Measurements from ENCODE around the gene PPIP5K1. TPM values are rescaled to one million over a fixed set of nuclear protein-coding genes. Genes with fewer than 3 reads are reported as not detected.

PPIP5K1 gene
- total RNA-seq, 2 donors from 2014 or later, result 19.0 to 58.4 TPM

DNA sequence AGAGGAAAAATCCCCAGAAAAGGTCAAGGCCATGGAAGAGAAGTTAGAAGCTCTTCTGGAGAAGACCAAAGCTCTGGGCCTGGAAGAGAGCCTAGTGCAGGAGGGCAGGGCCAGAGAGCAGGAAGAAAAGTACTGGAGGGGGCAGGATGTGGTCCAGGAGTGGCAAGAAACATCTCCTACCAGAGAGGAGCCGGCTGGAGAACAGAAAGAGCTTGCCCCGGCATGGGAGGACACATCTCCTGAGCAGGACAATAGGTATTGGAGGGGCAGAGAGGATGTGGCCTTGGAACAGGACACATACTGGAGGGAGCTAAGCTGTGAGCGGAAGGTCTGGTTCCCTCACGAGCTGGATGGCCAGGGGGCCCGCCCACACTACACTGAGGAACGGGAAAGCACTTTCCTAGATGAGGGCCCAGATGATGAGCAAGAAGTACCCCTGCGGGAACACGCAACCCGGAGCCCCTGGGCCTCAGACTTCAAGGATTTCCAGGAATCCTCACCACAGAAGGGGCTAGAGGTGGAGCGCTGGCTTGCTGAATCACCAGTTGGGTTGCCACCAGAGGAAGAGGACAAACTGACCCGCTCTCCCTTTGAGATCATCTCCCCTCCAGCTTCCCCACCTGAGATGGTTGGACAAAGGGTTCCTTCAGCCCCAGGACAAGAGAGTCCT, 63.6 kb downstream of the PPIP5K1 start:
- Histone ChIP-seq H3K36me3 (no peaks in the 10 kb centered on the region), H3K9me3 (no peaks in the 10 kb centered on the region), H3K27me3 (replicated peaks; ENCODE audit: insufficient read depth) (no peaks in the 10 kb centered on the region), H3K4me3 (no peak overlapping the region), H3K27ac (no peak overlapping the region), H3K4me1 (replicated peaks) (no peaks in the 10 kb centered on the region)
- DNase-seq (ENCODE audit: low spot score), result no peak
- WGBS, result 87% methylated on average over 11 of the region's 11 CpGs
- intact Hi-C loops (cut with DNase I), result no loop called here
- TF ChIP-seq, protein P1, sequence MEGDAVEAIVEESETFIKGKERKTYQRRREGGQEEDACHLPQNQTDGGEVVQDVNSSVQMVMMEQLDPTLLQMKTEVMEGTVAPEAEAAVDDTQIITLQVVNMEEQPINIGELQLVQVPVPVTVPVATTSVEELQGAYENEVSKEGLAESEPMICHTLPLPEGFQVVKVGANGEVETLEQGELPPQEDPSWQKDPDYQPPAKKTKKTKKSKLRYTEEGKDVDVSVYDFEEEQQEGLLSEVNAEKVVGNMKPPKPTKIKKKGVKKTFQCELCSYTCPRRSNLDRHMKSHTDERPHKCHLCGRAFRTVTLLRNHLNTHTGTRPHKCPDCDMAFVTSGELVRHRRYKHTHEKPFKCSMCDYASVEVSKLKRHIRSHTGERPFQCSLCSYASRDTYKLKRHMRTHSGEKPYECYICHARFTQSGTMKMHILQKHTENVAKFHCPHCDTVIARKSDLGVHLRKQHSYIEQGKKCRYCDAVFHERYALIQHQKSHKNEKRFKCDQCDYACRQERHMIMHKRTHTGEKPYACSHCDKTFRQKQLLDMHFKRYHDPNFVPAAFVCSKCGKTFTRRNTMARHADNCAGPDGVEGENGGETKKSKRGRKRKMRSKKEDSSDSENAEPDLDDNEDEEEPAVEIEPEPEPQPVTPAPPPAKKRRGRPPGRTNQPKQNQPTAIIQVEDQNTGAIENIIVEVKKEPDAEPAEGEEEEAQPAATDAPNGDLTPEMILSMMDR (IDR thresholded peaks at IDR 0.05), result no peak
- TF ChIP-seq POLR2A (IDR thresholded peaks at IDR 0.05), result no peak
- no peak for TF ChIP-seq POLR2AphosphoS5 (IDR thresholded peaks at IDR 0.05)

DNA sequence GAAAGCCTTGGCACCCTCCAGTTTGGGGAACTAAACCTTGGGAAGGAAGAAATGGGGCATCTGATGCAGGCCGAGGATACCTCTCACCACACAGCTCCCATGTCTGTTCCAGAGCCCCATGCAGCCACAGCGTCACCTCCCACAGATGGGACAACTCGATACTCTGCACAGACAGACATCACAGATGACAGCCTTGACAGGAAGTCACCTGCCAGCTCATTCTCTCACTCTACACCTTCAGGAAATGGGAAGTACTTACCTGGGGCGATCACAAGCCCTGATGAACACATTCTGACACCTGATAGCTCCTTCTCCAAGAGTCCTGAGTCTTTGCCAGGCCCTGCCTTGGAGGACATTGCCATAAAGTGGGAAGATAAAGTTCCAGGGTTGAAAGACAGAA, 64.9 kb downstream of the PPIP5K1 start:
- intact Hi-C loops (cut with DNase I), result no loop called here
- WGBS, result 85% methylated on average over 4 of the region's 4 CpGs
- no peaks in the 10 kb centered on the region for H3K36me3 ChIP-seq
- no peaks in the 10 kb centered on the region for H3K9me3 ChIP-seq
- no peak overlapping the region for H3K27ac ChIP-seq
- no peak for DNase-seq (ENCODE audit: low spot score)
- H3K4me1 ChIP-seq (replicated peaks), result no peaks in the 10 kb centered on the region
- H3K27me3 ChIP-seq (replicated peaks; ENCODE audit: insufficient read depth), result no peaks in the 10 kb centered on the region
- TF ChIP-seq POLR2A (IDR thresholded peaks at IDR 0.05) (no peak), POLR2AphosphoS5 (IDR thresholded peaks at IDR 0.05) (no peak)
- TF ChIP-seq, protein P1 (IDR thresholded peaks at IDR 0.05), result no peak
- no peak overlapping the region for H3K4me3 ChIP-seq

DNA sequence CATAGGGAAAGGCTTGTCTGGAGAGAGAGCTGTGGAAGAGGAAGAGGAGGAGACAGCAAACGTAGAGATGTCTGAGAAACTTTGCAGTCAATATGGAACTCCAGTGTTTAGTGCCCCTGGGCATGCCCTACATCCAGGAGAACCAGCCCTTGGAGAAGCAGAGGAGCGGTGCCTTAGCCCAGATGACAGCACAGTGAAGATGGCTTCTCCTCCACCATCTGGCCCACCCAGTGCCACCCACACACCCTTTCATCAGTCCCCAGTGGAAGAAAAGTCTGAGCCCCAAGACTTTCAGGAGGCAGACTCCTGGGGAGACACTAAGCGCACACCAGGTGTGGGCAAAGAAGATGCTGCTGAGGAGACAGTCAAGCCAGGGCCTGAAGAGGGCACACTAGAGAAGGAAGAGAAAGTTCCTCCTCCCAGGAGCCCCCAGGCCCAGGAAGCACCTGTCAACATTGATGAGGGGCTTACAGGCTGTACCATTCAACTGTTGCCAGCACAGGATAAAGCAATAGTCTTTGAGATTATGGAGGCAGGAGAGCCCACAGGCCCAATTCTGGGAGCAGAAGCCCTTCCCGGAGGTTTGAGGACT, 65.7 kb downstream of the PPIP5K1 start:
- Histone ChIP-seq H3K27ac (no peak overlapping the region), H3K27me3 (replicated peaks; ENCODE audit: insufficient read depth) (no peaks in the 10 kb centered on the region), H3K4me3 (no peak overlapping the region), H3K36me3 (no peaks in the 10 kb centered on the region), H3K4me1 (replicated peaks) (no peaks in the 10 kb centered on the region), H3K9me3 (no peaks in the 10 kb centered on the region)
- intact Hi-C loops (cut with DNase I), result no loop called here
- DNase-seq (ENCODE audit: low spot score), result no peak
- WGBS, result 91% methylated on average over 4 of the region's 4 CpGs
- TF ChIP-seq, protein P1 (IDR thresholded peaks at IDR 0.05), result no peak
- TF ChIP-seq POLR2AphosphoS5 (IDR thresholded peaks at IDR 0.05), result no peak
- no peak for TF ChIP-seq POLR2A (IDR thresholded peaks at IDR 0.05)

DNA sequence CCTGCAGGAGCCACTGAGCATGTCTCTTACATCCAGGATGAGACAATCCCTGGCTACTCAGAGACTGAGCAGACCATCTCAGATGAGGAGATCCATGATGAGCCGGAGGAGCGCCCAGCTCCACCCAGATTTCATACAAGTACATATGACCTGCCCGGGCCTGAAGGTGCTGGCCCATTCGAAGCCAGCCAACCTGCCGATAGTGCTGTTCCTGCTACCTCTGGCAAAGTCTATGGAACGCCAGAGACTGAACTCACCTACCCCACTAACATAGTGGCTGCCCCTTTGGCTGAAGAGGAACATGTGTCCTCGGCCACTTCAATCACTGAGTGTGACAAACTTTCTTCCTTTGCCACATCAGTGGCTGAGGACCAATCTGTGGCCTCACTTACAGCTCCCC, 66.4 kb downstream of the PPIP5K1 start:
- no peak for TF ChIP-seq POLR2A (IDR thresholded peaks at IDR 0.05)
- TF ChIP-seq, protein P1 (IDR thresholded peaks at IDR 0.05), result no peak
- TF ChIP-seq POLR2AphosphoS5 (IDR thresholded peaks at IDR 0.05), result no peak
- Histone ChIP-seq H3K27ac (no peak overlapping the region), H3K27me3 (replicated peaks; ENCODE audit: insufficient read depth) (no peaks in the 10 kb centered on the region), H3K9me3 (no peaks in the 10 kb centered on the region), H3K36me3 (no peaks in the 10 kb centered on the region), H3K4me3 (no peak overlapping the region), H3K4me1 (replicated peaks) (no peaks in the 10 kb centered on the region)
- DNase-seq (ENCODE audit: low spot score), result no peak
- WGBS, result 92% methylated on average over 7 of the region's 7 CpGs
- intact Hi-C loops (cut with DNase I), result no loop called here

DNA sequence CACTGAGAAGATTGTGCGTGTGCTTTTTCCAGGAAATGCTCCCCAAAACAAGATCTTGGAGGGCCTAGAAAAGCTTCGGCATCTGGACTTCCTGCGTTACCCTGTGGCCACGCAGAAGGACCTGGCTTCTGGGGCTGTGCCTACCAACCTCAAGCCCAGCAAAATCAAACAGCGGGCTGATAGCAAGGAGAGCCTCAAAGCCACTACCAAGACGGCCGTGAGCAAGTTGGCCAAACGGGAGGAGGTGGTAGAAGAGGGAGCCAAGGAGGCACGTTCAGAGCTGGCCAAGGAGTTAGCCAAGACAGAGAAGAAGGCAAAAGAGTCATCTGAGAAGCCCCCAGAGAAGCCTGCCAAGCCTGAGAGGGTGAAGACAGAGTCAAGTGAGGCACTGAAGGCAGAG, 67.8 kb downstream of the PPIP5K1 start:
- Histone ChIP-seq H3K4me3 (no peak overlapping the region), H3K27me3 (replicated peaks; ENCODE audit: insufficient read depth) (no peaks in the 10 kb centered on the region), H3K27ac (no peak overlapping the region), H3K4me1 (replicated peaks) (peaks cover 4% of the 10 kb centered on the region), H3K9me3 (no peaks in the 10 kb centered on the region), H3K36me3 (no peaks in the 10 kb centered on the region)
- no peak for TF ChIP-seq POLR2AphosphoS5 (IDR thresholded peaks at IDR 0.05)
- TF ChIP-seq, protein P1 (IDR thresholded peaks at IDR 0.05), result no peak
- TF ChIP-seq POLR2A (IDR thresholded peaks at IDR 0.05), result no peak
- DNase-seq (ENCODE audit: low spot score), result no peak
- intact Hi-C loops (cut with DNase I), result no loop called here
- WGBS, result 87% methylated on average over 9 of the region's 9 CpGs

All from prostate gland (tissue), 2 donors.